ENCODE data around the gene SLC25A13.

GRCh38 chr7:96200740-96201139, 121.2 kb downstream of the SLC25A13 start:
- TF ChIP-seq CTCF (conservative IDR thresholded peaks at IDR 0.05 in 1 of 2, IDR thresholded peaks at IDR 0.05 in 1 of 2; ENCODE audit: low read depth in 1 of 2, low read length in 2 of 2), result no peak
- no peak for TF ChIP-seq EZH2 (IDR thresholded peaks at IDR 0.05; ENCODE audit: low read length, missing control alignments)
